Lower leg skin (tissue), 3 donors: ENCODE data around the gene RAD23B.

Experiments
- POLR2A ChIP-seq, 2 donors: fragments of 450-650 bp; IDR thresholded peaks; one replicate each; pipeline ENCODE4 v1.6.1; 2016 to 2017; ENCODE audit warnings: antibody characterized with exemption in 2 of 2, mild to moderate bottlenecking in 1 of 2, moderate library complexity in 1 of 2
- TF ChIP-seq, protein P1 (sequence below), 3 donors: fragments of 450-650 bp; IDR thresholded peaks; one replicate each; pipeline ENCODE4 v1.5.1; 2016; ENCODE audit warnings: antibody characterized with exemption in 3 of 3, mild to moderate bottlenecking in 3 of 3, moderate library complexity in 2 of 3

DNA sequence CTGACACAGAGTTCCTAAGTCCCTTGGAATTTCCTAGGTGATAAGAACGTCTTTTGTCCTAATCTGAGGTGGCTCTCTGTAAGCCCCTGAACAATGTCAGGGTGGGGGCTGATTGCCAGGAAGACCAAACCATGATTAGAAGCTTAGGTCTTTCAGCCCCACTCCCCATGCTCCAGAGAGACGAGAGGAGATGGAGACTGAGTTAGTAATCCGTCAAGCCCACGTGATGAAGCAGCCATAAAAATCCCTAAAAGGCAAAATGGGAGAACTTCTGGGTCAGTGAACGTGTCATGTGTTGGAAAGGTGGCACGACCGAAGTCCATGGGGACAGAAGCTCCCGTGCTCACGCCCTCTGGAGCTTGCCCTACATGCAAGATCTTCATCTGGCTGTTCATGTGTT lies 85.6 kb downstream of the RAD23B start:
- TF ChIP-seq, protein P1, sequence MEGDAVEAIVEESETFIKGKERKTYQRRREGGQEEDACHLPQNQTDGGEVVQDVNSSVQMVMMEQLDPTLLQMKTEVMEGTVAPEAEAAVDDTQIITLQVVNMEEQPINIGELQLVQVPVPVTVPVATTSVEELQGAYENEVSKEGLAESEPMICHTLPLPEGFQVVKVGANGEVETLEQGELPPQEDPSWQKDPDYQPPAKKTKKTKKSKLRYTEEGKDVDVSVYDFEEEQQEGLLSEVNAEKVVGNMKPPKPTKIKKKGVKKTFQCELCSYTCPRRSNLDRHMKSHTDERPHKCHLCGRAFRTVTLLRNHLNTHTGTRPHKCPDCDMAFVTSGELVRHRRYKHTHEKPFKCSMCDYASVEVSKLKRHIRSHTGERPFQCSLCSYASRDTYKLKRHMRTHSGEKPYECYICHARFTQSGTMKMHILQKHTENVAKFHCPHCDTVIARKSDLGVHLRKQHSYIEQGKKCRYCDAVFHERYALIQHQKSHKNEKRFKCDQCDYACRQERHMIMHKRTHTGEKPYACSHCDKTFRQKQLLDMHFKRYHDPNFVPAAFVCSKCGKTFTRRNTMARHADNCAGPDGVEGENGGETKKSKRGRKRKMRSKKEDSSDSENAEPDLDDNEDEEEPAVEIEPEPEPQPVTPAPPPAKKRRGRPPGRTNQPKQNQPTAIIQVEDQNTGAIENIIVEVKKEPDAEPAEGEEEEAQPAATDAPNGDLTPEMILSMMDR (IDR thresholded peaks at IDR 0.05) = no peak
- TF ChIP-seq POLR2A (IDR thresholded peaks at IDR 0.05) = no peak
